NOMO-1 treated with dmso at 0.1 percent for 144 hours (cell line): Measurements from ENCODE around the gene HDAC8.
A peak's percentile ranks its signal among the peaks of the same experiment; 100 is the strongest.

Experiments
- DNase-seq: peaks from one replicate; lab custom pipeline; 2025; ENCODE audit not compliant: unreplicated experiment; lab: John Stamatoyannopoulos, UW

HDAC8 gene

DNA sequence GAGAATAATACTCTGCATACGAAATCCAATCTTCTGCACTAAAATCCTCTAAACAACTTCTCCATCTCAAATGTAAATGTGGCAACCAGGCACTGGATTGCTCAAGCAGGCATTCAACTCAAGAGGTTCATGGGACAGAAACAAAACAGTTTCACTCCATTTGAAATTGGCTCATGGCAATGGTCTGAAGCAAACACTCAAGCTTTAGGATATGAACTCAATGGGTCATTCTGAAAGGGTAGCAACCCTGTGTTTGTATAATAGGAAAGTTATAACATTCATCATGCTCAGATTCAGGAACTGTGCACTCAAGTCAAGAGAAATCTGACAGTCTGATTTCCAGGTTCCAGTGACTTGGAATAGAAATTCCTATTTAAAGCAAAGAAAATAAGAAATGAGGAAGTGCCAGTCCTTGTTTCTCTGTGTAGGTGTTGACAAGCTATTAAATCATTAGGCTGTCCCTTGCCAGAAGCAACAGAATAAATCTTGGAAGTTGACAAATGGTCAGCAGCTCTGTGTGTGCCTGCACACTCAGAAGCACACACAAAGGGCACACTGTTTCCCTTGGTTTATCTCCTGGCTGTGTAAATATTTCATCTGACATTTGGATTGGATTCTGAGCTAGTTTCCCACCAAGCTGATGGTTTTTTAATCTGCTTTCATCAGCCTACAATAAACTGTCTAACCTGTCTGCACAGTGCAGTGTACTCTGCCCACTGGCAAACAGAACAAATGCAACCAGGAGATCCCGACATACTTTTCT, 191.0 kb downstream of the HDAC8 start:
- DNase-seq = peak; percentile 19

DNA sequence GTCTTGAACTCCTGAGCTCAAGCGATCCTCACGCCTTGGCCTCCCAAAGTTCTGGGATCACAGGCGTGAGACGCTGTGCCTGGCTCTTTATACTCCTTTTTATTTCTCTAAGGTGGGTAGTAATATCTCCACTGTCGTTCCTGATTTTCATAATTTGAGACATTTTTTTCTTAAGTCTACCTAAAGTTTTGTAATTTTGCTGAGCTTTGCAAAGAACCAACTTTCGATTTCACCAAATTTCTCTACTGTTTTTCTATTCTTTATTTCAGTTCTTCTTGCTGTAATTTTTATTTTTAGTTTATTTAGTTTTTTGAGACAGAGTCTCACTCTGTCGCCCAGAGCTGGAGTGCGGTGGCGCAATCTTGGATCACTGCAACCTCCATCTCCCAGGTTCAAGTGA, 196.5 kb downstream of the HDAC8 start:
- no peak for DNase-seq

DNA sequence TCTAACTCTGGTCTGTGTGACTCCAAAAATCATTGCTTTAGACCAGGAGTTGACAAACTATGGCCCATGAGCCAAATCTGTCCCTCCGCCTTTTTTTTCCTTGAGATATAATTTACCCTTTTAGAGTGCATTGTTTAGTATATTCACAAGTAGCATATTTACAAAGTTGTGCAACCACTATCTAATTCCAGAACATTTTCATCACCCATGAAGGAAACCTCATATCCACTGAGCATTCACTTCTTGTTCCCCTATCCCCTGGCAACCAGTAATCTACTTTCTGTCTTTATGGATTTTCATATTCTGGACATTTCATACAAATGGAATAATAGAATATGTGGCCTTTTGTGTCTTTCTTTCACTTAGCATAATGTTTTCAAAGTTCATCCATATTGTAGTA, 199.5 kb downstream of the HDAC8 start:
- no peak for DNase-seq

DNA sequence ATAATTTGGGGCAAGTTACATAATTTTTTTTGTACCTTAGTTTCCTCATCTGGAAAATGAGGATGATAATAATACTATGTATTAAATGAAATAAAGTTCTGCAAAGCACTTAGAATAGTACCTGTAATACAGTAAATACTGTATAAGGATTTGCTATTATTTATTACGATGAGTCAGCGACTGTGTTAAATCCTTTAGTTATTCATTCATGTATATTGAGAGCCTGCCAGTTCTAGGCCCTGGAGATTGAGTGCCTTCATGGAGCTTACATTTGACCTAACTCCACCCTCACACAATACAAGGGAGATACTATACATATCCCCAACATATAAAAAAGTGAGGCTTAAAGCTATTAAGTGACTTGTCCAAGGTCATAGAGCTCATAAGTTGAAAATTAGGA, 199.9 kb downstream of the HDAC8 start:
- no peak for DNase-seq

DNA sequence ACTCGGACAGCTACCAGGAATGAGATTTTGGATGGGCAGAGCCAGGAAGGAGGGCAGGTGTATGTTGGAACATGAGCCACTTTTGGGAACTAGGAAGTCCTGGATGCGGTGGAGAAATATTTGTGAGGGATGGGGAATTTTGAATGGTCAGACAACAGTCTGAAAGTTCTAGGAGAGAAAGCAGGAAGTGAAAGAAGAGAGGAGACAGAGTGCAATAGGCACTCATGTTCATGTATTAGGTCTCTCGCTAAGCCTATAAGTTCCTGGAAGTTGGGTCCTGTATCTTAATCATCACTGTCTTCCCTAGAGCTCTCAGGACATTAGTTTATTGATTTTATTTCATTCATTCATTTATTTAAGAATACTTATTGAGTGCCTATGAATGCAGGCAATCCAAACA, 201.2 kb downstream of the HDAC8 start:
- no peak for DNase-seq

DNA sequence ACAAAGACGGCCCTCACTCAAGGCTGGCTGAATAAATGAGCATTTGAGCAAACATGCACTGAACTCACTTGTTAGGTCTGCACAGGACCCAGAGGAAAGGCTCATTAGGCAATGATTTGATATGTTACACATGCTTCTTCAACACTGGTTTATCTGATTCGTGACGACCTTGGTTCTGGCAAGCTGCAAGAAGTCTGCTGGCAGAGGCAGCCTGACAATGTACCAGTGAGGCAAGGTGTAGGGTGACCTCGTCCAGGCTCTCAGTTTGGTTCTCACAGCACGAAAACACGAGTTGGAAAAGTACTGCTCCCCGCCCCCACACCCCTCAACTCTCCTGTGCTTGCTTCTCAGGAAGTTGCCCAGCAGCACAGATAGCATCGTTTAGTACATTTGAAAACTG, 203.8 kb downstream of the HDAC8 start:
- no peak for DNase-seq

DNA sequence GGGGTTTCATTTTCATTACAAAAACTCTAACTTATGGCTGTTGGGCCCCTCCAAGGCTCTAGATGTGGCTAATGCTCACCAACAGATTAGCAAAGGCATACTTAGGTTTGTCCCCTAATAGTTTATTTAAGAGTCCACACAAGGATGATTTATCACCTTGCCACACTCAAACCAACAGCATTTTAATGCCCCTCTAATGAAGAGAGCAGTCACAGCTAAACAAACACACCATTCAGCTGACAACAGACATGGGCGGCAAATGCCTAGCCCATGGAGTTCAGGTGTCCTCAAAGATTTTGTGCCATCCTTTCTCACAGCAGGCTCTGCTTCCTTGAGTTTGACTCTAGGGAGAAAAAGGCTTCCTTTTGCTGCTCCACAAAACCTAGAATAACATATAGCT, 205.1 kb downstream of the HDAC8 start:
- no peak for DNase-seq

DNA sequence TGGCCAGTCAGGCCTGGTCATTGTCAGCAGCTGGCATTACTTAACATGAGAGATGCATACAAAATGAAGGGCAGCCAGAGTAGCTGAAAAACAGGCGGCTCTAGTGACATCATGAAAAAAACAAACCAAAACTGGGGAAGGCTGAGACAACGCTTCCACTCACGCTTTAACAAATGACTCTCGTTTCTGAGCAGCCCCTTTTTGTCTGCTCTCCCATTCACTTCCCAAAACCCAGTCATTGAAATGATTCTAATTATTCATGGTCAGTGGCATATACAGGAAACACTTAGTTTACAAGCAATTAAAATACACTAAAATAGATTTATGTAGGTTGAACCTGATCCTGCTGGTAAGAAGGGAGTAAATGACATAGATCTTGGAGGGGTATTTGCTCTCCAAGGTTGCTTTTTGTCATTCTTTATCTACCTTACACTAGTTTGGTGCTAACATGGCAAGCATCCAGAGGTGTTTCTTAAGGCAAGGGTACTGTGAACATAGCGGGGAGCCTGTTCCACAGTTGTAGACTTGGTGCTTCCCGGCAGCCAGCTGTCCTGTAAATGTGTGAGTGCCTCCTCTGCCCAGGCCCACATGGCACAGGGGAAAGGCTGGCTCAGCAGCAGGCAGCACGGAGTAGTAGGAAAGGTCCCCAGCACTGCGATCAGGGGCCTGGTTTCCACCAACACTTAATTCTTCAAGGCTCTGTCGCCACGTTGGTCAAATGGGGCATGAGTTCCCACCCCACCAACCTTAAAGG, 205.8 kb downstream of the HDAC8 start:
- DNase-seq = no peak

DNA sequence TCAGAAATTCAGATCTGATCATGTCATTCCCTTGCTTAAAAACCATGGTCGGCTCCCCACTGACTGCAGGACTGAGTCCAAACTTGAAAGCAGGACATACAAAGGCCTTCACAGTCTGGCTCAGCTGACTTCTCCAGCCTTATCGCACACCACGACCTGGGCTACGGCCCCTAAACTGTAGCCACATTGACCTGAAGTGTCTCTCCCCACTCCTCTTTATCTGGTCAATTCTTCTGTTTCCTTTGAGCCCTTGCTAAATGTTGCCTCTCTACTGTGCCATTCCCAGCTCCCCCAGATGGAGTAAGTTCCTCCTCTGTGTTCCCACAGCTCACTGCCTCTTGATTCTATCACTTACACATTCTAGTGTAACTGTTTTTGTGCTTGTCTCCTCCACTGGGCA, 206.5 kb downstream of the HDAC8 start:
- no peak for DNase-seq

DNA sequence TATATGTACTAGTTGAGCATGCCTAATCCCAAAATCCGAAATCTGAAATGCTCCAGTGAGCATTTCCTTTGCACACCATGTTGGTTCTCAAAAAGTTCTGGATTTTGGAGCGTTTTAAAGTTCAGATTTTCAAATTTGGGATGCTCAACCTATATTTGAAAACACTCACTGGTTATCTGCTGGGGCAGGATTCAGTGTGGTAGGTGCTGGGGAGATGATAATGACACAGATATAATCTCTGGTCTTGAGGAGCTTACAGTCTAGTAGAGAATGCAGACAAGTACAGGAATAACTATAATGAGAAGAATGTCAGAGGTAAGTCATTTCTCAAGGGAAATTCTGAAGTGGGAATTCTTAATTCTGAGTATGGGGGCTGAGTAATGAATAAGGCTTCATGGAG, 207.5 kb downstream of the HDAC8 start:
- DNase-seq = no peak

DNA sequence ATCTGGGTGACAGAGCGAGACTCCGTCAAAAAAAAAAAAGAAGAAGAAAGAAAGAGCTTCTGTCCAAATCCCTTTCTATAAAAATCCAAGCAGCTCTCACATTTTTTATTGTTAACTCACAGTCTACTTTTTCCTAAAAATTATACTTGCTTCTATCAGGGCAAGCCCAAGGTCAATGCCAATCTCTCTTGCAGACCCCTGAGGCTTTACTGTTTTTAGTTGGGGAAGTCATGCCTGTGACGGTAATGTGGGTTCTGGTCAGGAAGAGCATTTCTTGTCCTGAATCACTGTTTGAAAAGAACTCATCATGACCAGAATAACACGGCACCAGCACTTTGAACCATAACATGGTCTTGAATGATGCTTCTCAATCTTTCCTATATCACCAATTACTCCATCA, 212.3 kb downstream of the HDAC8 start:
- no peak for DNase-seq

DNA sequence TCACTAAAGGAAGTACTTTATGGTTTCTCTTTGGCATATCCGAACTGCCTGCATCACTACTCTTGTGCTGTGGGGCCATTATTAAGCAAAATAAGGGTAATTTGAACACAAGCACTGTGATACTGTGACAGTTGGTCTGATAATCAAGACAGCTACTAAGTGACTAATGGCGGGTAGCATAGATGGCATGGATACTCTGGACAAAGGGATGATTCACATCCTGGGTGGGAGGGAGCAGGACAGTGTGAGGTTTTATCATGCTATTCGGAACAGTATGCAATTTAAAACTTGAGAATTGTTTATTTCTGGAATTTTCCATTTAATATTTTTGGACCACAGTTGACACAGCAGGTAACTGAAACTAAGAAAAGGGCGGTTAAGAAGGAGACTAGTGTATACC, 214.3 kb downstream of the HDAC8 start:
- DNase-seq = no peak

DNA sequence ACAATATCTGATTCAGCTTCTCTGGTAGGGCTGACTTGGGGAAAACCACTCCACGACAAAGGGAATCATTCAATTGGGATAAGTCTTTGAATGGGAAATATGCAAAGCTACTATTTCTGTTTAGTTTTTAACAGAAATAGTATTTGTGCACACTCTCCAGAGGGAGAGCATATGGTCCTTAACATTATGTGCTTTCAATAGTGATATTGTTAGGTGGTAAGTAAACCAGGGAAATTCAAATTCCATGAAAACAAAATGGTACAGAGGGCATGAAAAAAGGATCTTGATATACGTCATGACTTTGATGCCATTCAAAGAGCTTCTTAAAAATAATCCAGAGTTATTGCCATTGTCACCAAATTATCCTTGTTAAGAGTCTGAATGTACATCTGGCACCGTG, 219.9 kb downstream of the HDAC8 start:
- no peak for DNase-seq

DNA sequence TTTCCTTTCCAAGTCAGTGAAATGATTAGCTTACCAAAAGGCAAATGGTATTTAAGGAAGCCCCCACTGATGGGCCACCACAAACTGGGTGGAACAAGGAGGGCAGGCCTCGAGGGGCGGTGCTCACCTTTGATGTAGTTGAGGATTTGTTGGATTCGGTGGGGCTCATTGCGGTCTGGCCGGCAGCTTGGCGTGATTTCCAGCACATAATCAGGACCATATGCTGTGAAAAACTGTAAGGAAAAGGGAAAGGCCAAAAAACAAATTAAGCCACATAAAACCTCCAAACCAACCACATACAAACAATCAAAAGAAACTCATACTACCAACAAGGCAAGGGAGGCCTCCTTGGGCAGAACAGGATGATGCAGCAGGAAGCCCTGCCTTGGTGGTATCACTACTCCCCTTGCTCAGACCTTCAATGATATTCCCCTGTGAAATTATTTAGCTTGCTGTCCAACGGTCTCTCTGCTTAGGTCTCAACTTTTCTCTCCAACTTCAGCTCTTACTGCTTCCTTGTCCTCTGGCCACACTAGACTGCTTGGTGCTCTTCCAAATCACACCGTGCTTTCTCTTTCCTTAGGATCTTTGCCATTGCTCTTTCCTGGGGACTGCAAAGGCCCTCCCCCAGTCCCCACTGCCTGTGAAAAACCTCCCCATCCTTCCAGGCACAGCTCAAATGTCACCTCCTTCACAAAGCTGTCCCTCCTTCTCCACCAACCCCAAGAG, 220.9 kb downstream of the HDAC8 start:
- DNase-seq = no peak

DNA sequence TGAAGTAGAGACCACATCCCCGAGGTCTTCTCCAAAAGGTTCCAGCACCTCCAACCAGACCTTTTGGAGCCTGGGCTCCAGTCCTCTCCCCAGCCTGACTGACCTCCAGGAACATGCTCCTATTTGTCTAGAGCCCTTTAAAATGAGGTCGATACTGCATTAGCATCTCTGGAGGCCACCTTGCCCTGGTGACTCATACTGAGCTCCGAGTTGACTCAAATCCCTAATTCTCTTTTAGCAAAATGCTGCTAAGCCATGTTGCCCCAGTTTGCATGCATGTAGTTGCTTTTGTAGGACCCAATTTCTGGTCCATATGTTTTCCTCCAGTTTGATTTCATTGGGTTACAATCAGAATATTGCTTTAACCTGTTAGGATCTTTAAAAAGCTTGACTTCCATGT, 223.5 kb downstream of the HDAC8 start:
- DNase-seq = no peak

DNA sequence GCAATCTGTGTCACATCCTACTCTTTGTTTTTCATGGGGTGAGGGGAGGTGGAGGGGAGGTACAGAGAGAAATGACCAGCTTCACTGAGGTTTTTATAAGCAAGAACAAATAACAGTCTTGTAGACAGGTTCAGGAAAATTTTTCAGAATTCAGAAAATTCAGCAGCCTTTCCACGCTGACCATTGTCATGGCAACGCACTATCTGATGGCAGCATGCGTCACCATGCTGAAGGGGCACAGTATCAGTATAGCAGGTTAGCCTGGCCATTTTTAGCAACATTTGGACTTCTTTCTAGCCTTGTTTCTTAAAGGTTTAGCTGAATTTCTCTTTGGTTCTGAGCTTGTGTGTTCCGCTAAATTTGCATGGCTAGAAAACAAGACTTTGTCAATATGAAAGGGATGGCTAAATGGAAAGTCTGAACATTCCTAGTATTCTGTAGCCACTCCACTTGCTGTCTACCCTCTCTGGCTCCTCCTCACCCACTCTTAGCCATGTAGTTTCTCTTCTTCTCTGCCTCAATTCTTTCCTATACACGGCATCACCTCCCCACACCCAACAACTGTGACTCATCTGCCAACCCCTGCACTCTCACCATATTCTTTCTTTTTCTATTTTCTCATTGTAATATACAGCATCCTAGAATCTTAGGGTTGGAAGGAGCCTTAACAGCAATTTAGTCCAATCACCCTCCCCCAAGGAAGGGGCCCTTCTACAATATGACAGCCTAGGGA, 224.2 kb downstream of the HDAC8 start:
- no peak for DNase-seq

DNA sequence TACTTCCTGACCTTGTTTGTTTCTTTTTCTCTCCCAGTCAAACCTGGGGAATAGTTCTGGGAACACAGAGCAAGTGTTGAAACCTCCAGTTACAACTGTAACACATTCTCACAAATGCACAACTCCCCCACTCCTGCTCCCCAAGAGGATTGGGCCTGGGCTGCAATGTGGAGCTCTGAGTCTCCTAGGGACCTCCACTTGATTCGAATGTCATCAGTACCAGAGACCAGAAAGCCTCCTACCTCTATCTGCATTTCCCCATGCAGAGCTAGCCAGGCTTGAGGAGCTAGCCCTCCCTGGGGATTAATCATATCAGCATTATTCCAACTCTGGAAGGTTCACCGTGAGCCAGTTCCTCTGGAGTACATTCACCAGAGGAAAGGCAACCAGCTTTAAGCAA, 225.3 kb downstream of the HDAC8 start:
- DNase-seq = no peak

DNA sequence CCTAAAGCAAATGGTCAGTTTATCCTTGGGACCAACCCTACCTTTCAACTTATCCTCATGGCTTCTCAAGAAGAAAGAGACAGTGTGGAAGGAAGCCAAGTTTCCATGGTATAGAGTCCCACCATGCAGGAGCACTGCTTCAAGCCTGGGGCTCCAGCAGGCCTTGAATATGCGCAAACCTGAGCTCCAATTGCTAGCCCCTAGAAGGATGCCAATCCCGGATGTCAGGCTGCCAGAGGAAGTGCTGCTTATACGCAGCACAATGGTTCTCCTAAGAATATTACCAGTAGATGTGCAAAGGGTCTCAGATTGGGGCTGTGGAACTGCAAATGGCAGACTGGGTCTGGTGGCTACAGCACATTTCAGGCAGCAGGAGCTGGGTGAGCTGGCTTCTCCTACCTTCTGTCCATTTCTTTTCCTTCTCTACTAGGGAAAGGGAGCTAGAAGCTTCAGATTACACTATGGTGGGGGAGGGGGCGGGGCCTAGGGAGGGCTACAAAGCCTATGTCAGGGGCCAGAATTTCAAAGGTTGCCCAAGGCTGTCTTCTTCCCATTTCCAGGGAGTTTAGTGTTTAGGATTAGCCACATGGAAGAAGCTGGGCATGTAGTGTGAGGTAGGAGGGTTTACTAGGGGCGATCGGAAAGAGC, 226.2 kb downstream of the HDAC8 start:
- no peak for DNase-seq

DNA sequence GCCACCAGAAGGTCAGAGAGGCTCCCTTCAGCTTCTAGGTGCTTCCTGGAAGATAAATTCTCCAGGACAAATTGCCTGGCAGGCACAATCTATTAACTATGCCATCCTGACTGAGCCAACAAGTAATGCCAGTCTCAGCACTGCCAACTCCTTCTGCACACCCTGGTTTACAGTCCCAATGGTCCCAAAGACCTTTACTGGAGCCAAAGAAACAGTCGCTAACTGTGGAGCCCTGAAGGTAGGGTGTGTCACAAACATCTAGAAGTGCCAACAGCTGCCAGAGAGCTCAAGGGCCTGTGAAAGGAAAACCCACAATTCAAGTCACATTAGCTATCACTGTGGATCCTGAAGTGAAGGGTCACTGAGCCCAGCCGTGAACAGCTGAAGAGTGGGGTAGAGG, 232.0 kb downstream of the HDAC8 start:
- no peak for DNase-seq

DNA sequence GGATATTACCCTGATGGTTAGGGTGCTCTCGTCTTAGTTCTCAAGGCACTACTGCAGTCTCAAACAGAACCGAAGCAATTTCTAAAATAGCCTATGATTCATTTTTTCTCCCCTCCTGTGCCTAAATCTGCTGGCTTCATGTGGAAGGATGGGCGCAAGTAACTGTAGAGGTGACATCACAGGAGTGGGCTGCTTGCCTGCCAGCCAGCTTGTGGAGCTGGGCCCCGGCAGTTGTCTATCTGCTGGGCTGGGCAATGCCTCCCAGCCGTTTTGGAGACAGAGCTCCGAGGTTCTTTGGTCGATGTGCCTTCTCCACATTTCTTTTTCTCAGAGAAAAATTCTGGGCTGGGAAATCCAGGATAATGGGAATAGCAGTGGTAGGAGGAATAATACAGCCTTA, 232.6 kb downstream of the HDAC8 start:
- DNase-seq = no peak

DNA sequence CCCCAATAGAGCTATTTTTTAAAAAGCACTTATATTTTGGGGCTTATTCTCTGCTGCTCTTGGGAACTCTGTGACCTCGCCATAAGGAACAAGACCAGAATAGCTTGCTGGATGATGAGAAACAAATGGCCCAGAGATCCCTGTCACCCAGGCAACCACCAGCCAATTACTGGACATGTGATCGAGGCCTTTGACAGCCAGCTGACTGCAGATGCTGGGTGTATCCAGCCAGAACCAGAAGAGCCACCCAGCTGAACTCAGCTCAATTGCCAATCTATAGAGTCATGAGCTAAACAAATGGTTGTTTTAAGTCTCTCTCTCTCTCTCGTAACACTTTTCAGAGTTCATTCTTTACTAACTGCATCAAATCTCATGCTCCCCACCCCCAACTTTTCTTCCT, 242.5 kb downstream of the HDAC8 start:
- DNase-seq = no peak
